Measurements from ENCODE around the gene TMEM254. TPM values are rescaled to one million over a fixed set of nuclear protein-coding genes. Genes with fewer than 3 reads are reported as not detected.

The TMEM254 gene
- polyA plus RNA-seq, 3 donors, result 13.6 to 43.1 (median 25.9) TPM

DNA sequence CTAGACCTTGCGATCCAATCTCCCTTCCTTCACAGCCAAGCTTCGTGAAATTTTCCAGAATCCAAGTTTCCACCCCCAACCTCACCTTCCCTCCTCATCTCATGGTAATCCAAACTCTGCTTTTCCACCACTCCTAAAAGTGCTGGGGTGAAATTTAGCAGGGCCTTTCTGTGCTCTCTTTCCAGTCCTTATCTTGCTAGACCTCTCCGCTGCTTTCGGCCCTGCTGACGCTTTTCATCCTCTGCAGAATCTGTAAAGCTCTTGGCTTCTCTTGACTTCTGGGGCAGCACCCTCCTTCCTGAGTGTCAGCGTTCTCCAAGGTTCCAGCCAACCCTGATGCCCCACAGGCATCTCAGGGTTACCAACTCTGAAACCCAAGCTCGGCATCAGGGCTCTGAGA is 61.8 kb downstream of the TMEM254 start:
- H3K79me2 ChIP-seq (ENCODE audit: insufficient read depth, low read length), result no peaks in the 10 kb centered on the region

DNA sequence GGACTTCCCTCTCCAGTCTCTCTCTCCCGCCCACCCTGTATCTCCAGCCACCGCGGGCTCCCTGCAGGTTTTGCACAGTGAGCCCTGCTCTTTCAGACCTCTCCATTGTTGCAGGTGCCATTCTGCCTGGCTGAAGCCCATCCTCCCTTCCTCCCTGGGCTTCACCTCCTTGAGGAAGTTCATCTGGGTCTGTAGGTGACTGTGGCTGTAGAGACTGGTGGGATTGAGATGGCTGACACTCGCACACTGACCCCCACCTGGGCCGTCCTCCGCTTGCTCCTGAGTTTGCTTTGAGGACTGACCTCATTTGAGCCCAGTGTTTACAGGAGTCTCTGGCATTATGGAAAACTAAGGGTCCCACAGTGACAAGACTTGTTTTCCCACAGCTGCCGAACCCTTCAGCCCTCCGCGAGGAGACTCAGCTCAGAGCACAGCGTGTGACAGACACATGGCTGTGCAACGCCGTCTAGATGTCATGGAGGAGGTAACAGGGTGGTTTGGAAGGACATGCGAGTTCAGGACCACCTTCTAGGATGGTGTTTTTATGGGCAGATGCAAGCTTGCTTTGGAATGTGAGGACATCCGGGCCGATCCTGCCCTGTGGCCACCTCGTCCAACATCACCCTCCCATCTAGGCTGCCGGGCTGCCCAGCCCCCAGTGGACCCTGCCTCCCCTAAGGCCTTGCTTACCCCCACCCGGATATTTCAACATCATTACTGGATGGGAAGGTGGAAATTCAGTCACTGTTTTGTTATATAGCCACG is 63.4 kb downstream of the TMEM254 start:
- H3K27ac ChIP-seq (ENCODE audit: low read depth in 1 of 2, low read length in 2 of 2), result no peak overlapping the region
- 63% methylated on average over 12 of the region's 19 CpGs for WGBS (ENCODE audit: insufficient coverage)
- H3K36me3 ChIP-seq (replicated peaks in 1 of 2; ENCODE audit: control insufficient read depth in 1 of 2, insufficient read depth in 2 of 2, low read length in 2 of 2), result no peaks in the 10 kb centered on the region
- TF ChIP-seq, protein P1, sequence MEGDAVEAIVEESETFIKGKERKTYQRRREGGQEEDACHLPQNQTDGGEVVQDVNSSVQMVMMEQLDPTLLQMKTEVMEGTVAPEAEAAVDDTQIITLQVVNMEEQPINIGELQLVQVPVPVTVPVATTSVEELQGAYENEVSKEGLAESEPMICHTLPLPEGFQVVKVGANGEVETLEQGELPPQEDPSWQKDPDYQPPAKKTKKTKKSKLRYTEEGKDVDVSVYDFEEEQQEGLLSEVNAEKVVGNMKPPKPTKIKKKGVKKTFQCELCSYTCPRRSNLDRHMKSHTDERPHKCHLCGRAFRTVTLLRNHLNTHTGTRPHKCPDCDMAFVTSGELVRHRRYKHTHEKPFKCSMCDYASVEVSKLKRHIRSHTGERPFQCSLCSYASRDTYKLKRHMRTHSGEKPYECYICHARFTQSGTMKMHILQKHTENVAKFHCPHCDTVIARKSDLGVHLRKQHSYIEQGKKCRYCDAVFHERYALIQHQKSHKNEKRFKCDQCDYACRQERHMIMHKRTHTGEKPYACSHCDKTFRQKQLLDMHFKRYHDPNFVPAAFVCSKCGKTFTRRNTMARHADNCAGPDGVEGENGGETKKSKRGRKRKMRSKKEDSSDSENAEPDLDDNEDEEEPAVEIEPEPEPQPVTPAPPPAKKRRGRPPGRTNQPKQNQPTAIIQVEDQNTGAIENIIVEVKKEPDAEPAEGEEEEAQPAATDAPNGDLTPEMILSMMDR (IDR thresholded peaks at IDR 0.05), result no peak
- no peak overlapping the region for H3K4me2 ChIP-seq (replicated peaks; ENCODE audit: extremely low read depth, low read length, poor library complexity, severe bottlenecking)
- intact Hi-C loops (cut with micrococcal nuclease), result loop anchor here in 1 of 2 donors (5.0 kb wide), 1 partner anchor 80 kb away; no protein-coding TSS in a partner anchor
- H3K9ac ChIP-seq (ENCODE audit: insufficient read depth, low read length, poor library complexity, severe bottlenecking), result no peak overlapping the region
- H3K4me1 ChIP-seq (ENCODE audit: control insufficient read depth in 1 of 2, insufficient read depth in 2 of 2, low read length in 2 of 2), result peaks cover 12 to 14% of the 10 kb centered on the region in 2 donors
- H3K27me3 Mint-ChIP-seq (ENCODE audit: low read depth in 3 of 3), result peaks cover 12 to 24% (median 14%) of the 10 kb centered on the region in 3 donors
- H3K9me3 Mint-ChIP-seq, result peaks cover 0 to 2% (median 0%) of the 10 kb centered on the region in 7 donors
- no peak overlapping the region for H3K4me3 ChIP-seq (replicated peaks in 1 of 3; ENCODE audit: low read depth in 2 of 3, low read length in 3 of 3)
- H3K27ac Mint-ChIP-seq, result no peak overlapping the region
- no peaks in the 10 kb centered on the region for H3K36me3 Mint-ChIP-seq
- H3K27me3 ChIP-seq (ENCODE audit: control insufficient read depth in 2 of 2, insufficient read depth in 2 of 2, low read length in 2 of 2), result peaks cover 0 to 5% of the 10 kb centered on the region in 2 donors
- no peaks in the 10 kb centered on the region for H3K79me2 ChIP-seq (ENCODE audit: insufficient read depth, low read length)
- no peaks in the 10 kb centered on the region for H3K9me3 ChIP-seq (replicated peaks in 1 of 2; ENCODE audit: control insufficient read depth in 1 of 2, insufficient read depth in 1 of 2, low read length in 2 of 2)
- no peak overlapping the region for H2AFZ ChIP-seq (ENCODE audit: insufficient read depth, low read depth, low read length, poor library complexity, severe bottlenecking)
- peaks cover 18% of the 10 kb centered on the region for H3K4me1 Mint-ChIP-seq
- no peak for DNase-seq
- peak overlapping the region in 1 of 2 donors; percentile 8 for H3K4me3 Mint-ChIP-seq
- H4K20me1 ChIP-seq (ENCODE audit: insufficient read depth, low read length), result peaks cover 3% of the 10 kb centered on the region

More for the DNA sequence above, 61.8 kb downstream of the TMEM254 start:
- H3K9ac ChIP-seq (ENCODE audit: insufficient read depth, low read length, poor library complexity, severe bottlenecking), result no peak overlapping the region
- H3K4me3 ChIP-seq (replicated peaks in 1 of 3; ENCODE audit: low read depth in 2 of 3, low read length in 3 of 3), result no peak overlapping the region
- no peak overlapping the region for H3K27ac ChIP-seq (ENCODE audit: low read depth in 1 of 2, low read length in 2 of 2)
- intact Hi-C loops (cut with micrococcal nuclease), result loop anchor here in 1 of 2 donors (5.0 kb wide), 1 partner anchor 82 kb away; no protein-coding TSS in a partner anchor
- TF ChIP-seq, protein P1 (IDR thresholded peaks at IDR 0.05), result no peak
- no peak for DNase-seq
- Mint-ChIP-seq H3K27me3 (ENCODE audit: low read depth in 3 of 3) (peaks cover 8 to 23% (median 14%) of the 10 kb centered on the region in 3 donors), H3K27ac (no peak overlapping the region), H3K36me3 (no peaks in the 10 kb centered on the region), H3K4me1 (peaks cover 14% of the 10 kb centered on the region), H3K9me3 (peaks cover 0 to 2% (median 0%) of the 10 kb centered on the region in 7 donors), H3K4me3 (no peak overlapping the region)
- H4K20me1 ChIP-seq (ENCODE audit: insufficient read depth, low read length), result peaks cover 3% of the 10 kb centered on the region
- peaks cover 12 to 14% of the 10 kb centered on the region in 2 donors for H3K4me1 ChIP-seq (ENCODE audit: control insufficient read depth in 1 of 2, insufficient read depth in 2 of 2, low read length in 2 of 2)
- WGBS (ENCODE audit: insufficient coverage), result 96% methylated on average over 6 of the region's 7 CpGs
- peaks cover 0 to 5% of the 10 kb centered on the region in 2 donors for H3K27me3 ChIP-seq (ENCODE audit: control insufficient read depth in 2 of 2, insufficient read depth in 2 of 2, low read length in 2 of 2)
- H3K36me3 ChIP-seq (replicated peaks in 1 of 2; ENCODE audit: control insufficient read depth in 1 of 2, insufficient read depth in 2 of 2, low read length in 2 of 2), result no peaks in the 10 kb centered on the region
- no peak overlapping the region for H2AFZ ChIP-seq (ENCODE audit: insufficient read depth, low read depth, low read length, poor library complexity, severe bottlenecking)
- no peaks in the 10 kb centered on the region for H3K9me3 ChIP-seq (replicated peaks in 1 of 2; ENCODE audit: control insufficient read depth in 1 of 2, insufficient read depth in 1 of 2, low read length in 2 of 2)
- no peak overlapping the region for H3K4me2 ChIP-seq (replicated peaks; ENCODE audit: extremely low read depth, low read length, poor library complexity, severe bottlenecking)

Other genes starting within 250 kb of the TMEM254 start
- gene SFTPD, start 129.6 kb upstream of the TMEM254 start, polyA plus RNA-seq, result 1 to 10 TPM in 2 of 3 donors, under 1 TPM in 1; 0.84 to 1.4 (median 1.2) TPM
- not detected for gene PLAC9, start 54.1 kb downstream of the TMEM254 start, polyA plus RNA-seq
- gene ANXA11, start 126.9 kb downstream of the TMEM254 start, polyA plus RNA-seq, result 100 to 1,000 TPM in 2 of 3 donors, 10 to 100 TPM in 1; 95.6 to 174 (median 134) TPM
- gene MAT1A, start 211.0 kb downstream of the TMEM254 start, polyA plus RNA-seq, result not detected

Data from CD14-positive monocyte (primary cell).